B cell (primary cell): ENCODE data around the gene PDZRN3. TPM values are rescaled to one million over a fixed set of nuclear protein-coding genes. Genes with fewer than 3 reads are reported as not detected.

Experiments used
- ATAC-seq: fragments of 200-7000 bp; cut with Tn5 transposase; one replicate; pipeline ENCODE4 v1.10.0; 2021; ENCODE audit warnings: low read depth, mild to moderate bottlenecking, moderate number of reproducible peaks, moderate library complexity
- CTCF ChIA-PET: fragments of 350-600 bp; sonication (Branson Sonifier 250); formaldehyde crosslinking; loops from one replicate; lab custom pipeline; 2021; ENCODE audit warnings: antibody characterized with exemption, inconsistent platforms; lab: Charles Lee
- POLR2A ChIA-PET: fragments of 350-600 bp; sonication (Branson Sonifier 250); formaldehyde crosslinking; loops from one replicate; lab custom pipeline; 2021; ENCODE audit warnings: antibody characterized with exemption; lab: Charles Lee
- DNase-seq: peaks from one replicate; pipeline ENCODE4 v3.0.0; 2013
- H2AFZ ChIP-seq: 2 replicates; pipeline ENCODE4 v1.6.1; 2012; ENCODE audit warnings: mild to moderate bottlenecking, low read depth, low read length; ENCODE audit not compliant: insufficient read depth, poor library complexity, severe bottlenecking
- H3K27ac ChIP-seq, 2 donors: 1 replicate in 1 of 2; 2 replicates in 1 of 2; pipeline ENCODE4 v1.5.1; 2012 to 2013; ENCODE audit warnings: low read length in 2 of 2, mild to moderate bottlenecking in 2 of 2, moderate library complexity in 1 of 2
- H3K27me3 ChIP-seq, 4 experiments: fragments of 200-600 bp in 1 of 4; sonication (generic) in 1 of 4; replicated peaks in 1 of 4; 1 replicate in 2 of 4; 2 replicates in 2 of 4; pipeline versions ENCODE4 v1.6.1 to v1.7.0; 2013 to 2016; ENCODE audit warnings: low read length in 3 of 4, mild to moderate bottlenecking in 2 of 4, mixed read lengths in 1 of 4, moderate library complexity in 1 of 4; ENCODE audit not compliant: insufficient read depth in 4 of 4, control insufficient read depth in 3 of 4; ENCODE audit errors: control extremely low read depth in 1 of 4
- H3K36me3 ChIP-seq, 2 experiments: replicated peaks in 1 of 2; 1 replicate in 1 of 2; 2 replicates in 1 of 2; pipeline versions ENCODE4 v1.6.1 to v1.7.1; 2013; ENCODE audit warnings: low read length in 1 of 2; ENCODE audit not compliant: insufficient read depth in 2 of 2, control insufficient read depth in 1 of 2; ENCODE audit errors: control extremely low read depth in 1 of 2, extremely low read depth in 1 of 2
- H3K4me1 ChIP-seq, 2 donors: fragments of 200-600 bp in 1 of 2; sonication (generic) in 1 of 2; 1 replicate in 1 of 2; 2 replicates in 1 of 2; pipeline versions ENCODE4 v1.5.1 to v1.6.1; 2013 to 2017; ENCODE audit warnings: low read length in 2 of 2; ENCODE audit not compliant: control insufficient read depth in 2 of 2, insufficient read depth in 2 of 2
- H3K4me2 ChIP-seq: replicated peaks from 2 replicates; pipeline ENCODE3; 2012; ENCODE audit warnings: mild to moderate bottlenecking, low read depth, low read length; ENCODE audit not compliant: poor library complexity, severe bottlenecking
- H3K4me3 ChIP-seq, 5 experiments: fragments of 200-600 bp in 1 of 5; sonication (generic) in 1 of 5; 1 replicate in 3 of 5; 2 replicates in 2 of 5; pipeline versions ENCODE4 v1.5.1 to v1.7.0; 2011 to 2016; ENCODE audit warnings: low read length in 4 of 5, mild to moderate bottlenecking in 4 of 5, low read depth in 2 of 5, control low read depth in 1 of 5, moderate library complexity in 1 of 5; ENCODE audit not compliant: insufficient read depth in 1 of 5; ENCODE audit errors: control extremely low read depth in 1 of 5, extremely low read depth in 1 of 5
- H3K79me2 ChIP-seq: fragments of 200-600 bp; sonication (generic); one replicate; pipeline ENCODE4 v1.6.0; 2016; ENCODE audit warnings: low read length; ENCODE audit not compliant: control insufficient read depth, insufficient read depth
- H3K9ac ChIP-seq: fragments of 200-600 bp; sonication (generic); 2 replicates; pipeline ENCODE4 v1.6.1; 2017; ENCODE audit warnings: mild to moderate bottlenecking, low read length, moderate library complexity
- H3K9me3 ChIP-seq, 3 donors: one replicate each; pipeline versions ENCODE4 v1.6.1 to v1.7.1; 2013; ENCODE audit warnings: low read length in 2 of 3; ENCODE audit not compliant: control insufficient read depth in 2 of 3, insufficient read depth in 1 of 3; ENCODE audit errors: control extremely low read depth in 1 of 3
- H4K20me1 ChIP-seq: 2 replicates; pipeline ENCODE4 v1.6.0; 2012; ENCODE audit warnings: mild to moderate bottlenecking, low read length; ENCODE audit not compliant: insufficient read depth, control insufficient read depth, poor library complexity, severe bottlenecking
- H3K27ac Mint-ChIP-seq: one replicate; pipeline ENCODE4 v1.8.0; 2021; ENCODE audit warnings: mixed read lengths
- H3K27me3 Mint-ChIP-seq: one replicate; pipeline ENCODE4 v1.8.0; 2021; ENCODE audit warnings: mixed read lengths
- H3K4me1 Mint-ChIP-seq: one replicate; pipeline ENCODE4 v1.8.0; 2021; ENCODE audit warnings: mixed read lengths
- H3K4me3 Mint-ChIP-seq: one replicate; pipeline ENCODE4 v1.8.0; 2021; ENCODE audit warnings: mixed read lengths
- H3K9me3 Mint-ChIP-seq: one replicate; pipeline ENCODE4 v1.8.0; 2022; ENCODE audit warnings: mixed read lengths; ENCODE audit not compliant: insufficient read depth
- CTCF ChIP-seq: fragments of 200-600 bp; IDR thresholded peaks from one replicate; pipeline ENCODE4 v1.8.0; 2022; ENCODE audit warnings: antibody characterized with exemption, mild to moderate bottlenecking
- EZH2 ChIP-seq: IDR thresholded peaks from 2 replicates; pipeline ENCODE4 v1.6.1; 2012; ENCODE audit warnings: borderline replicate concordance, low read depth, mild to moderate bottlenecking, moderate library complexity, low read length; ENCODE audit not compliant: insufficient read depth, poor library complexity, severe bottlenecking
- WGBS: methylation state at CpG from one replicate; pipeline ENCODE4 v1.1.5; 2013; ENCODE audit warnings: missing lambda C conversion rate; ENCODE audit not compliant: insufficient coverage; 5-methylcytosine and 5-hydroxymethylcytosine counted together
- intact Hi-C: fragments of 100-400 bp; cut with micrococcal nuclease; formaldehyde crosslinking; loops from one replicate; pipeline ENCODE4 v1.10.0; 2022
- polyA plus RNA-seq: library from polyadenylated mRNA; depleted of rRNA; stranded (reverse); fragments of >200 nt; gene quantifications from 2 replicates; pipeline ENCODE4 v1.2.3, GENCODE V29; 2012
- total RNA-seq, 2 donors: library from RNA; stranded (reverse); fragments of 120-200 nt in 1 of 2; gene quantifications; 1 replicate in 1 of 2; 2 replicates in 1 of 2; pipeline versions ENCODE4 v1.2.3 to v1.2.4, GENCODE V29; 2013 to 2022

The PDZRN3 gene
- total and polyA plus RNA-seq, 2 donors (not counting 1 experiment from before 2014, with no cell fraction given) = not detected

GRCh38 chr3:73546961-73547360, 77.8 kb downstream of the PDZRN3 start:
- intact Hi-C loops = no loop called here
- Histone ChIP-seq H3K27me3 (no peaks in the 10 kb centered on the region), H3K4me1 (no peaks in the 10 kb centered on the region), H3K4me2 (no peak overlapping the region), H4K20me1 (no peaks in the 10 kb centered on the region), H3K4me3 (no peak overlapping the region), H3K27ac (no peak overlapping the region), H3K9me3 (no peaks in the 10 kb centered on the region), H3K79me2 (no peaks in the 10 kb centered on the region), H2AFZ (no peak overlapping the region), H3K36me3 (no peaks in the 10 kb centered on the region), H3K9ac (no peak overlapping the region)
- ChIA-PET CTCF (no interaction called here), POLR2A (no interaction called here)
- WGBS = 86% methylated on average over 1 of the region's 3 CpGs
- DNase-seq = no peak
- Mint-ChIP-seq H3K27ac (no peak overlapping the region), H3K9me3 (no peaks in the 10 kb centered on the region), H3K4me1 (no peaks in the 10 kb centered on the region), H3K4me3 (no peak overlapping the region), H3K27me3 (peaks cover 12% of the 10 kb centered on the region)
- no peak for ATAC-seq
- TF ChIP-seq EZH2 = no peak
- TF ChIP-seq CTCF = no peak

- intact Hi-C loops = no loop called here
- Histone ChIP-seq H3K27me3 (no peaks in the 10 kb centered on the region), H3K27ac (no peak overlapping the region), H3K36me3 (no peaks in the 10 kb centered on the region), H2AFZ (no peak overlapping the region), H3K9ac (no peak overlapping the region), H3K9me3 (no peaks in the 10 kb centered on the region), H4K20me1 (no peaks in the 10 kb centered on the region), H3K4me1 (no peaks in the 10 kb centered on the region), H3K4me2 (no peak overlapping the region), H3K79me2 (no peaks in the 10 kb centered on the region), H3K4me3 (no peak overlapping the region)
- ATAC-seq (no peak), DNase-seq (no peak)
- no peak overlapping the region for H3K27ac Mint-ChIP-seq
- no peak overlapping the region for H3K4me3 Mint-ChIP-seq
- H3K27me3 Mint-ChIP-seq = peaks cover 9% of the 10 kb centered on the region
- H3K9me3 Mint-ChIP-seq = no peaks in the 10 kb centered on the region
- WGBS = 96% methylated on average over 3 of the region's 3 CpGs
- no peaks in the 10 kb centered on the region for H3K4me1 Mint-ChIP-seq
- POLR2A ChIA-PET = no interaction called here
- TF ChIP-seq CTCF (no peak), EZH2 (no peak)
- CTCF ChIA-PET = no interaction called here
These were observed 81.3 kb downstream of the PDZRN3 start for GRCh38 chr3:73543412-73543811.
